GM19193 (cell line): ENCODE data around the gene POLE.

Experiments used
- POLR2A ChIP-seq: IDR thresholded peaks from 4 replicates; pipeline ENCODE4 v1.6.1; 2011; ENCODE audit not compliant: insufficient read depth, insufficient read length; ENCODE audit errors: extremely low read depth

POLE gene

DNA sequence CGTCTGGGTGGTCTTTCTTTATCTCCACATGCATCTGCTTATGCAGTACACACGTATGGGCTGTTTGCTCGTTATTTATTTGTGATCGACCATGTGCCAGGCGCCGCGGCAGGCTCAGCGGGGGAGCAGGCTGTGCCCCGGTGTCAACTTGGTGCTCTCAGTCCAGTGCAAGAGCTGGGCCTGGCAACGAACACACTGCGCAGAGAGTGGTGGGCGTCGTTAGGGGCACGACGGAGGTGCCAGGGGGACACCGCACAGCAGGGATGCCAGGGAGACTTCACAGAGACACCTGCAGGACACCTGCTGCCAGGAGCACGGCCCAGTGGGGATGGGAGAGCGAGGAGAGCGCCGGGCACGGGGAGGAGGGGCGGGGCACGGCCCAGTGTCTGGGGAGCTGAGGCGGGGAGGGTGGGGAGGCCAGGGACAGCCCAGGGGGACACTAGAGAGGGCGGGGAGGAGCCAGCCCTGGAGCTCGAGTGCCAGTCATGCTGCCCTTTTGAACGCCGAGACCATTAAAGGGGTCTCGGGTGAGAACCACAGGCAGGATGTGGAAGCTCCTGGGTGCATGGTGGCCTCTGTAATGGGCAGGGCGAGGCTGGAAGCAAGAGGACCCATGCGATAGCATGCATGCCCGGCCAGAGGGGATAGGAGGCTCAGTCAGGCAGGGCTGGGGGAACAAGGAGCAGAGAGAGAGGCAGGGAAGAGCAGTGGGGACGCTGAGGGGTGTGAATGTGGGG is 76.1 kb downstream of the POLE start:
- no peak for TF ChIP-seq POLR2A

DNA sequence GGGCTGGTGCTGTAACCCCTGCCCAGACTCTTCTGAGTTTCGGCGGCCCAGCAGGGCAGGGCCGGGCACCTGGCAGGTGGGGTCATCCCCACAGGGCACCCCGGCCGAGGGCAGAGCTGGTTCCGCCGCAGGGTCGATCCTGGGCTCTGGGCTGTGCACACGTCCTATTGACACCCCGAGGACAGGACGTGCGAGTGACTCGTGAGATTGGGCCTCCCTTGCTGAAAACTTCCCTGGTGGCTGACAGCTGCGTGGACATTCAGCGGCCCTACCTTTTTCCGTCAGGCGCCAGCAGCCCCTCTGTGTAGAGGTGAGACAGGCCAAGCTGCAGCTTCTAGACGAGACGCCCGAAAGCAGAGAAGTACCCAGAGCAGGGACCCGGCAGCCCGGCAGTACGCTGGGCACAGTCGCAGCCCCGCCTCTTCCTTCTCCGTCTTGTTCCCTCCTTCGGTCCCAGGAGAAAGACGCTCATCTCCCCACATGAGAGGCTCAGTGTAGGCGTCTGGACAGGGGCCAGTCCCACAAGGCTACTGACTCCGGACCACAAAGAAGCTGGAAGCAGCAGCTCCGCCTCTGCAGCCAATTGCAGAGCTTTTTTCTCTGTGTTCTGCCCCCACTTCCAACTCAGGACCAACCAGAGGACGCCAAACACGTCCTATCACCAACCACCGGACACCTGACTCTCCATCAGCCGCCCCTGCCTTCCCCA is 76.9 kb downstream of the POLE start, which contains the start of gene LRCOL1:
LRCOL1 (minus strand) TSS at position 532 of the 709 bp plus-strand sequence. CDS start 4,331 bp downstream, outside the sequence.
- TF ChIP-seq POLR2A = no peak

DNA sequence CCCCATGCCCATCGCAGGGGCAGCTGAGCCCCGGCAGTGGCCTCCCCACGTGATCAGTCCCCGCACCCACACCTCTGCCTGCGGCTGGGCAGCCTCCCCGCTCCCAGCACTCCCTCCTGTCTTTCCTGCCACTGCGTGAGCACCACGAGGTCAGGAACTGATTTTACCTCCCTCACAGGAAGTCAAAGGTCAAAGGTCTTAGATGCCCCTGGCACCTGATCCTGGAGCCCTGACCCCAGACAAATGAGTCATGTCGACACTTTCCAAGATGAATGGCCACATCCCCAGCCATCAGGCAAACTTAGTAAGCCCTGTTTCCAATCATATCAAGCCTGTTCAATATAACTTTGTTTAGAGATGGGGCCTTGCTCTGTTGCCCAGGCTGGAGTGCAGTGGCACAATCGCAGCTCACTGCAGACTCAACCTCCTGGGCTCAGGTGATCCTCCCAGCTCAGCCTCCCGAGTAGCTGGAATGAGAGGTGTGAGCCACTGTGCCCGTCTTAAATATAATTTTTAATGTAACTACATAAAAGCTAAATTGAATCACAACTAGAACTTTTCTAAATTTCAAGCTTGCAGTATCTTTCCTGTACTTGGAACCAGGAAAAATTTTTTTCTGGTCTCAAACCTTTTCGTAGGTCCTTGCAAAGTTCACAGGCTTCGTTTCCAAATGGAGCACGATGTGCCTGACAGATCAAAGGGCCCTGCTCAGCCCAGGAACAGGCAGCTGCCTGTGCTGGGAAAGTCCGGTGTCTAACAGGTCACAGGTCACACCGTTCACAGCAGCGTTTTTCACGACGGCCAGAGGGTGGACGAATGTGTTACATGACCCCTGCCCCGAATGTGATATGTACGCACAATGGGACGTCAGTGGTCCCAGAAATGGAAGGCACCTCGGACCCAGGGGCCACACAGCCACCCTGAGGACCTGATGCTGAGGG is 78.6 kb downstream of the POLE start:
- TF ChIP-seq POLR2A = no peak

DNA sequence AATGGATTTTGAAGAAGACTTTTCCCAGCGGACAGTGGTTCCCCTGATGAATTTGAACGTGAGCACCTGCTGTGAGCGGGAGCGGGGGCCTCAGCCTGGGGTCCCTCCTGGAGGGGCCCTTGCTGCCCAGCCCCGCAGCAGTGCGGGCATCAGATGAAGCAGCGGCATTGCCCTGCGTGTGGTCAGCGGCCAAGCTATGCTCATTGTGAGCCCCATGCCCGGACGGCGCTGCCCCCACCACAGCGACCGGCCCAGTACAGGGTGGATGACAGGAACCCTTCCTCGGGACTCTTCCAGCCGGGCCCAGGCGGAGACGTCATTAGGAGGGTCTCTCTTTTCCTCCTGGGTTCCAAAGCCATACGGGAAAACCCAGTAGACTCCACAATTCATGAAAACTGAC is 80.2 kb downstream of the POLE start:
- no peak for TF ChIP-seq POLR2A

DNA sequence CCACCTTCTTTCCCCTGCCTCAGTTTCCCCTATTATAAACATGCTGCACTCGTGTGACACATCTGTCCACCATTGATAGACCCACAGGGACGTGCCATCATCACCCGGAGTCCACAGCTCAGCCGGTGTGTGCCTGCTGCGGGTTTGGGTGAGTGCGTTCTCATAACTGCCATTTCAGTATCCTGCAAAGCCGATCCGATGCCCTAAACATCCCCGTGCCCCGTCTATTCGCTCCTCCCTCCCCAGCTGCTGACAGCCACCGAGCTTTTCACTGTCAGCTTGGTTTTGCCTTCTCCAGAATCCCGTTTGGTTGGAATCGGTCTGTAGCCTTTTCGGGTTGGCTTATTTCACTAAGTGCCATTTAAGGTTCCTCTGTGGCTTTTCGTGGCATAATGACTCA is 80.7 kb downstream of the POLE start:
- no peak for TF ChIP-seq POLR2A

DNA sequence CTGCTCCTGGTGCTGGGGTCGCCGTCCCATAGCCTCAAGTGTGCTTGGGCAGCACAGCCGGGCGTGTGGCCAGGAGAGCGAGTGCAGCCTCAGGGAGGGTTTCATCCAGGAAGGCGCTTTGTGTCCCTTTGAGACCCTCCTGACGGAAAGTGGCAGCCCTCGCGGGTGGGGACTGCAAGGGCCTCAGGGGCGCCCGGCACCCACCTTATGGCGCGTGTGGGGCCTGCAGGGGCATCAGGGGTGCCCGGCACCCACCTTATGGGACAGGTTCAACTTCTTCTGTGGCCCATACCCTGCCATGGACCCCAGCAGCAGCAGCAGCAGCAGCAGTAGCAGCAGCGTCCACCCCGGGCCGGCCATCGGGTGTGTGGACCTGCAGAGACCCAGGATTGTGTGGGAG is 81.2 kb downstream of the POLE start:
- TF ChIP-seq POLR2A = no peak

DNA sequence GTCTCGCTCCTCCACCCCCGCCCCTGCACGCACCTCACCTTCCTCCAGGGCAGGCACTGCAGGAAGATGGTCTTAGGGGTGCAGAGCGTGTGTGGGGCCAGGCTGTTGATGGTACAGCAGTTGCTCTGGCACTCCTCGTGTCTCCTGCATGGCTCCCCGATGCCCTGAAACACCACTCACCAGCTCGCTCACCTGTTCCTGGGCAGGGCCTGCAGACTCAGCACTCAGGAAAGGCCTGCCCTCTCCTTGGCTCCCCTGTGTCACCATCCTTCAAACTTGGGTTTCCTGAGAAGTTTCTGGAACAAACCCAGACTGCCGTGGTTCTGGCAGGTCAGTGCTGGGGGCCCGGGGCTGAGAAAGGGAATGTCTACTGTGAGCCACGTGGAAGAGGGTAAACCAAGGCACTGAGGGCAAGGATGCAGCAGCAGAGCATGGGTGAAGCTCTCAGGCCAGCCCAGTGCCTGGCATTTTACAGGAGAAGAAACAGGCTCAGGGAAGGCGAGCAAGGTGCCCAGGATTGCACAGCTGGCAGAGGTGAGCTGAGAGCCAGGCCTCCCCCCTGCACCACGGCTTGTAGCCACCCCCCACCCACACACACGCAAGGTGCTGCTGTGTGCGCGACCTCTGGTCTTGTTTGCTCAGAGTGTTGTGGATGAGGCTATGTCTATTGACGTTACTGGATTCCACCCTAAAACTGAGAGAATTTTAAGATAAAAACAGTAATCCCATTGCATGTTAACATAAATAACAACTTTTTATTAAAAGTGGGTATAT is 82.3 kb downstream of the POLE start:
- TF ChIP-seq POLR2A = no peak

DNA sequence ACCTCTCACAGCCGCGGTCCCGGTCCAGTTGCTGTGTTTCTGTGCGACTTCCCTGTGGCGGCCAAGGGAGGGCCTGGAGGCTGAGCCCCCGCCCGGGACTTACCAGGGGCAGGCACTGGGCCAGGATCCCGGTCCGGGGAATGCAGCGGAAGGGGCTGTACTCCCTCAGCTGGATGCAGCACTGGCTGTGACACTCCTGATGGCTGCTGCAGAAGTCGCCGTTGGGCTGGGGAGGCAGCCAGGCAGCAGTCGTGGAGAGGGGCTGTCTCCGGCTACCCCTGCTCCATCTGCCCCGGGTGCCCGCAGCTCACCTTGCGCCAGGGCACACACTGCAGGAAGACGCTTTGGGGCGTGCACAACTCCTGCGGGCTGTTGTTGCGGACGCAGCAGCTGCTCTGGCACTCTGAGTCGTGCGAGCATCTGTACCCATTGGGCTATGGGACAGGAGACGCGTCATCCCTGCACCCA is 83.0 kb downstream of the POLE start:
- TF ChIP-seq POLR2A = no peak

DNA sequence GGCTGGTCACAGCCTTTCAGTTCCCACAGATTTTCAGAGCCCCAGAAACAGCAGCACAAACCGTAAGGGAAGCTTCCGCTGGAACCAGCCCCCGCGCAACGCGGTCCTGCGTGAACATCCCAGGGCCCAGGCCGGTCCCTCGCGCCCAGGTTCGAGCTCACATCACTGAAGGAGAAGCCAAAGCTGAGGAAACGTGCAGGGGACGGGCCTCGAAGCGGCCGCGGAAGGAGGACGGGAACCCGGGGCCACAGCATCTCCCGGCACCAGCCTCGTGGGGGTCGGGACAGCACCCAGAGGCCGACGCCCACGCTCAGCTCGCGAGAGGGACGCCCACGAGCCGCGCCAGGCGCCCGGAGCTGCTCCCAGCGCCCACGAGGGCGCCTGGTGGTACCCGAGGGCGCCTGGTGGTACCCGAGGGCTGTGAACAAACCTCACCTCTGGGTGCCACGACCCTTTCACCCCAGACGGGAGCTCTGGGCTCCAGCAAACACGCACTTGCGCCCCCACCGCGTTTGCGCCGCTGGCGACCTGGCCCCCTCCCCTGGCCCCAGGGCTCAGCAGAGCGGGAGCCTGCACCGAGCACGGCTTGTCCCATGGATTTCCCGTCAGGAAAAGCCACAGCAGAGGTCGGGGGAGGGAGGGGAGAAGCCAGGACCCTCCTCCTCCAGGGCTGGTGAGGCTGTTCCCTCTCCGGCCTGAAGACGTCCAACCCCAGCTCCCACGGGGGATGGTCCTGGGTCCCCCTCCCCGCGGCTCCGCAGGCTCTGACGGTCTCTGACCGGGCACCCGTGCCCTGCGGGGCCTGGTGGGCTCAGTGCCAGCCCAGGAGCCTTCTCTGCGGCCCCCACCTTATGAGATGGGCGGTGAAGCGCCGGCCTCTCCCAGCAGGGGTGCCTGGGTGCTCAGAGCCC is 83.6 kb downstream of the POLE start:
- no peak for TF ChIP-seq POLR2A

DNA sequence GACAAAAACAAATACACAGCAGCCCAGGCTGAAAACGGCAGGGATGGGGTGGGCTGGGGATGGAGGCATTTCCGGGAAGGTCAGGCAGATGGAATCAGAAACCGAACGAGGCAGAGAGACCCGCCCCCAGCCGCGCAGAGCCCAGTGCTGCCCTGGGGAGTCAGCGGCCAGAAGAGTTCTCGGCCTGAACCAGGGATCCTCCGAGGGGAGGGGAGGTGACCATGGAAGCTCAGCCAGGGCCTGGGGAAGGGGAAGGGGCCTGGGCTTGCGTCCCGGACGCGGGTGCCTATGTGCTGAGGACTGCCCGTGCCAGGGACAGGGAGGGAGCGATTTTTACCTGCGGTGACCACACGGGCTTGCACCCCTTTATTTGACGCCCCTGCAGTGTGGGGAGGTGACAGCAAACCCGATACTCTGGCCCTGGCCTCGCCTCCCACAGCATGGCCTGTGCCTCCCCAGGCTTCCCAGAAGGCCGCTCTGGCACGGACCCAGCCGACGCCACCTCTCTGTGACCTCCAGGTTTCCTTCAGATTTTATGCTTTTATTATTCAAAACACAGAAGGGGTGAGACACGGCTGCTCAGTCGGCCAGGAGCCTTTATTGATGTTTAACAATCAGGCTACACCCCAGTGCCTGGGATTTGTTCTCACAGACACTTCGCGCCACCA is 84.4 kb downstream of the POLE start:
- TF ChIP-seq POLR2A = no peak

DNA sequence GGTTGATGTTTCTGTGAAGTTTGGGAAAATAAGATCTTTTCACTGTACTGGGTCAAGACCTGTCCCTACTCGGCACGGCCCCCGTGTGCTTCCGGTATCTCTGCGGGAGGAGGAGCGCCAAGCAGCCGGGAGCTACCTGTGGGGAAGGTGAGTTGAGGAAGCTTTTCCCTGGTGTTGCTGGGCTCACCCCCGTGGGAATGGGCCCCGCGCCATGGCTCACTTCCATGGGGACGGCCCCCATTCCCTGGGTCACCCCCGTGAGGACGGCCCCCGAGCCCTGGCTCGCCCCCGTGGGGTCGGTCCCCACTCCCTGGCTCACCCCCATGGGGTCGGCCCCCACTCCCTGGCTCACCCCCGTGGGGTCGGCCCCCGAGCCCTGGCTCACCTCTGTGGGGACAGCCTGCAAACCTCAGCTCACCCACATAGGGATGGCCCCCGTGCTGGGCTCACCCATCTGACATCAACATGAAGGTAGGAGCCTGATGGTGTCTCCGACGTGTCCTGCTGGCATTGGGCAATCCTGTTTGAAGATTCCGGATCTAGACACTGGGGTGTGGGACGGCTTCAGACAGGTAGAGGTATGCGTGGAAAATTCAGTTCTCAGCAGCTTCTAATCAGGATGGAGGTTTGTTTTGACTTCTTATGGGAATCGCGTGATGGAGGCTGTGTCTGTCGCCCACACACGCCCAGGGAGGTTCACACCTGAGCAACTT is 85.8 kb downstream of the POLE start:
- no peak for TF ChIP-seq POLR2A
